ENCODE data around the gene SLC22A14. TPM values are rescaled to one million over a fixed set of nuclear protein-coding genes. Genes with fewer than 3 reads are reported as not detected.

Gene SLC22A14
- total RNA-seq, 1 experiment from 2014 or later, result not detected

- H3K4me1 Mint-ChIP-seq, result peaks cover 0 to 10% of the 10 kb centered on the region in 2 experiments; a peak in 3 of 4 replicates
- peaks cover 3% of the 10 kb centered on the region for H3K27me3 Mint-ChIP-seq (ENCODE audit: low read depth)
- Histone ChIP-seq H3K9ac (ENCODE audit: extremely low read depth, insufficient read length, low read length) (no peak overlapping the region), H3T11ph (ENCODE audit: low read length) (no peak overlapping the region), H3K14ac (ENCODE audit: insufficient read depth, low read length) (no peak overlapping the region; the same call in 1 of the 2 replicates), H2BK15ac (ENCODE audit: low read depth, low read length) (no peak overlapping the region), H2AK5ac (ENCODE audit: insufficient read length, low read length) (no peak overlapping the region), H4K5ac (ENCODE audit: insufficient read length, low read depth, low read length) (no peak overlapping the region), H3K23me2 (ENCODE audit: insufficient read length, low read depth, low read length, poor library complexity, severe bottlenecking) (no peaks in the 10 kb centered on the region), H3K79me1 (ENCODE audit: insufficient read depth, low read depth, low read length, poor library complexity, severe bottlenecking) (no peaks in the 10 kb centered on the region), H2AFZ (ENCODE audit: low read length) (no peak overlapping the region), H3K4ac (ENCODE audit: low read depth, low read length) (no peak overlapping the region), H4K20me1 (ENCODE audit: control insufficient read depth, insufficient read depth, insufficient read length) (no peaks in the 10 kb centered on the region), H3K27ac (ENCODE audit: insufficient read length, low read depth, low read length) (no peak overlapping the region), H2BK12ac (ENCODE audit: insufficient read length, low read depth, low read length) (no peak overlapping the region), H3K4me2 (ENCODE audit: insufficient read depth, insufficient read length, low read length) (no peak overlapping the region), H3K9me3 (ENCODE audit: control insufficient read depth, low read depth, low read length) (no peaks in the 10 kb centered on the region), H4K91ac (ENCODE audit: insufficient read length, low read depth, low read length) (no peak overlapping the region), H2BK20ac (ENCODE audit: low read depth, low read length, poor library complexity, severe bottlenecking) (no peak overlapping the region), H4K8ac (replicated peaks; ENCODE audit: insufficient read length, low read depth, low read length) (no peak overlapping the region), H3K56ac (ENCODE audit: insufficient read length, low read depth, low read length) (no peak overlapping the region), H3K18ac (ENCODE audit: insufficient read length, low read depth, low read length) (no peak overlapping the region), H3K79me2 (ENCODE audit: insufficient read depth, low read length) (no peaks in the 10 kb centered on the region), H3K27me3 (ENCODE audit: insufficient read depth, low read length) (no peaks in the 10 kb centered on the region), H3K4me1 (ENCODE audit: insufficient read depth, low read length) (no peaks in the 10 kb centered on the region), H2BK5ac (ENCODE audit: insufficient read length, low read length) (no peak overlapping the region), H3K23ac (ENCODE audit: insufficient read length, low read depth, low read length) (no peak overlapping the region), H2BK120ac (ENCODE audit: low read depth, low read length, poor library complexity, severe bottlenecking) (no peak overlapping the region)
- no peak overlapping the region for H3K4me3 Mint-ChIP-seq
- no peaks in the 10 kb centered on the region for H3K9me3 Mint-ChIP-seq
- no peak for DNase-seq
- H3K36me3 Mint-ChIP-seq (ENCODE audit: insufficient read depth in 1 of 3, low read depth in 3 of 3), result no peaks in the 10 kb centered on the region
- no peak overlapping the region for H3K27ac Mint-ChIP-seq
- no peak for TF ChIP-seq CTCF (conservative IDR thresholded peaks at IDR 0.05)
- WGBS (ENCODE audit: extremely low coverage, insufficient read length, low lambda C conversion rate), result no CpG with 5 or more reads among the region's 5 CpGs
Observed at GRCh38 chr3:38313263-38313662, 31.2 kb downstream of the SLC22A14 start.

Data from H9 (cell line).